Astrocyte (in vitro differentiated cells and primary cell): ENCODE measurements around the gene CLEC18C. TPM values are rescaled to one million over a fixed set of nuclear protein-coding genes. Genes with fewer than 3 reads are reported as not detected.
"Not testable (repeated sequence)": the region's sequence is repeated elsewhere in the genome, so short reads cannot be mapped to it uniquely, and the experiment has no call there.

Experiments
- DNase-seq: peaks from one replicate; pipeline ENCODE4 v3.0.0-alpha.2; 2010; ENCODE audit warnings: low read depth
- FAIRE-seq: peaks from 2 replicates; lab custom pipeline; 2011; peaks lifted over from hg19 to GRCh38; lab: Jason Lieb, UNC
- H2AFZ ChIP-seq: 2 replicates; pipeline ENCODE4 v1.6.0; 2012; ENCODE audit warnings: low read depth, low read length, inconsistent platforms
- H3K27ac ChIP-seq: 2 replicates; pipeline ENCODE4 v1.5.1; 2011; ENCODE audit warnings: low read depth, low read length, inconsistent platforms
- H3K27me3 ChIP-seq: 2 replicates; pipeline ENCODE4 v1.6.0; 2011; ENCODE audit warnings: low read length, inconsistent platforms; ENCODE audit not compliant: insufficient read depth
- H3K36me3 ChIP-seq: 2 replicates; pipeline ENCODE4 v1.5.1; 2011; ENCODE audit warnings: low read length, inconsistent platforms; ENCODE audit not compliant: insufficient read depth
- H3K4me1 ChIP-seq: 2 replicates; pipeline ENCODE4 v1.5.1; 2011; ENCODE audit warnings: low read length, inconsistent platforms; ENCODE audit not compliant: insufficient read depth
- H3K4me2 ChIP-seq: 2 replicates; pipeline ENCODE4 v1.6.0; 2012; ENCODE audit warnings: low read length, inconsistent platforms
- H3K4me3 ChIP-seq: 2 replicates; pipeline ENCODE4 v1.5.1; 2011; ENCODE audit warnings: low read depth, mild to moderate bottlenecking, low read length, inconsistent platforms; ENCODE audit not compliant: insufficient read depth
- H3K79me2 ChIP-seq: 2 replicates; pipeline ENCODE4 v1.6.0; 2012; ENCODE audit warnings: mild to moderate bottlenecking, low read length, inconsistent platforms; ENCODE audit not compliant: insufficient read depth
- H3K9ac ChIP-seq: 2 replicates; pipeline ENCODE4 v1.6.0; 2012; ENCODE audit warnings: mild to moderate bottlenecking, low read length, inconsistent platforms
- H3K9me3 ChIP-seq: 2 replicates; pipeline ENCODE4 v1.5.1; 2012; ENCODE audit warnings: low read depth, mild to moderate bottlenecking, low read length, inconsistent platforms; ENCODE audit not compliant: insufficient read depth
- H4K20me1 ChIP-seq: 2 replicates; pipeline ENCODE4 v1.6.0; 2012; ENCODE audit warnings: low read length, inconsistent platforms; ENCODE audit not compliant: insufficient read depth
- H3K27ac Mint-ChIP-seq: one replicate; pipeline ENCODE4 v1.8.0; 2021; ENCODE audit warnings: mild to moderate bottlenecking, mixed read lengths; ENCODE audit not compliant: unreplicated experiment
- H3K27me3 Mint-ChIP-seq: one replicate; pipeline ENCODE4 v1.8.0; 2021; ENCODE audit warnings: low read depth, mixed read lengths; ENCODE audit not compliant: unreplicated experiment
- H3K36me3 Mint-ChIP-seq: one replicate; pipeline ENCODE4 v1.8.0; 2021; ENCODE audit warnings: low read depth, mixed read lengths; ENCODE audit not compliant: unreplicated experiment
- H3K4me1 Mint-ChIP-seq: one replicate; pipeline ENCODE4 v1.8.0; 2021; ENCODE audit warnings: low read depth, mixed read lengths; ENCODE audit not compliant: unreplicated experiment
- H3K4me3 Mint-ChIP-seq: one replicate; pipeline ENCODE4 v1.8.0; 2021; ENCODE audit warnings: mild to moderate bottlenecking, moderate library complexity, mixed read lengths; ENCODE audit not compliant: unreplicated experiment
- H3K9me3 Mint-ChIP-seq: one replicate; pipeline ENCODE4 v1.8.0; 2021; ENCODE audit warnings: mild to moderate bottlenecking, mixed read lengths; ENCODE audit not compliant: unreplicated experiment
- CTCF ChIP-seq: IDR thresholded peaks from 2 replicates; pipeline ENCODE4 v1.5.1; 2011; ENCODE audit warnings: low read depth, mild to moderate bottlenecking, inconsistent platforms, low read length, moderate library complexity; ENCODE audit not compliant: insufficient read depth
- EZH2 ChIP-seq: IDR thresholded peaks from 2 replicates; pipeline ENCODE4 v1.6.1; 2012; ENCODE audit warnings: mild to moderate bottlenecking, low read length, inconsistent platforms; ENCODE audit not compliant: insufficient read depth
- total RNA-seq: library from RNA; stranded (reverse); gene quantifications from 2 replicates; pipeline ENCODE4 v1.2.1, GENCODE V29; 2021

The CLEC18C gene
- total RNA-seq, 1 donor from 2014 or later = 1.4 TPM

GRCh38 chr16:70151391-70151790 is 22.2 kb upstream of the CLEC18C start:
- H3K4me1 Mint-ChIP-seq = no peaks in the 10 kb centered on the region
- H3K27me3 Mint-ChIP-seq = no peaks in the 10 kb centered on the region
- Histone ChIP-seq H3K27me3 (no peaks in the 10 kb centered on the region), H3K9me3 (no peaks in the 10 kb centered on the region), H3K27ac (no peak overlapping the region), H3K9ac (no peak overlapping the region), H3K4me2 (no peak overlapping the region), H3K4me3 (no peak overlapping the region), H3K4me1 (no peaks in the 10 kb centered on the region), H3K36me3 (peaks cover 15% of the 10 kb centered on the region), H2AFZ (no peak overlapping the region), H4K20me1 (no peaks in the 10 kb centered on the region), H3K79me2 (no peaks in the 10 kb centered on the region)
- DNase-seq (no peak), FAIRE-seq (no peak)
- H3K27ac Mint-ChIP-seq = no peak overlapping the region
- H3K9me3 Mint-ChIP-seq = no peaks in the 10 kb centered on the region
- no peak overlapping the region for H3K4me3 Mint-ChIP-seq
- peaks cover 25% of the 10 kb centered on the region for H3K36me3 Mint-ChIP-seq
- TF ChIP-seq CTCF = no peak
- TF ChIP-seq EZH2 = no peak

GRCh38 chr16:70151941-70152509 is 21.6 kb upstream of the CLEC18C start:
- Histone ChIP-seq H2AFZ (no peak overlapping the region), H3K4me3 (no peak overlapping the region), H4K20me1 (no peaks in the 10 kb centered on the region), H3K9ac (no peak overlapping the region), H3K79me2 (no peaks in the 10 kb centered on the region), H3K9me3 (no peaks in the 10 kb centered on the region), H3K36me3 (peaks cover 15% of the 10 kb centered on the region), H3K27ac (no peak overlapping the region), H3K4me2 (no peak overlapping the region), H3K27me3 (no peaks in the 10 kb centered on the region), H3K4me1 (no peaks in the 10 kb centered on the region)
- Mint-ChIP-seq H3K27me3 (no peaks in the 10 kb centered on the region), H3K4me1 (no peaks in the 10 kb centered on the region), H3K4me3 (no peak overlapping the region), H3K27ac (no peak overlapping the region), H3K9me3 (no peaks in the 10 kb centered on the region), H3K36me3 (peaks cover 32% of the 10 kb centered on the region)
- DNase-seq (no peak), FAIRE-seq (no peak)
- no peak for TF ChIP-seq CTCF
- no peak for TF ChIP-seq EZH2

- H3K36me3 ChIP-seq = peaks cover 21% of the 10 kb centered on the region
- no peaks in the 10 kb centered on the region for H4K20me1 ChIP-seq
- TF ChIP-seq CTCF = no peak
- TF ChIP-seq EZH2 = no peak
- H3K4me1 Mint-ChIP-seq = no peaks in the 10 kb centered on the region
- FAIRE-seq (no peak), DNase-seq (no peak)
- H3K27me3 Mint-ChIP-seq = no peaks in the 10 kb centered on the region
- H3K9me3 Mint-ChIP-seq = no peaks in the 10 kb centered on the region
- no peak overlapping the region for H3K4me3 ChIP-seq
- no peaks in the 10 kb centered on the region for H3K4me1 ChIP-seq
- H3K9me3 ChIP-seq = no peaks in the 10 kb centered on the region
- no peak overlapping the region for H2AFZ ChIP-seq
- H3K4me3 Mint-ChIP-seq = no peak overlapping the region
- H3K9ac ChIP-seq = no peak overlapping the region
- H3K27ac ChIP-seq = no peak overlapping the region
- no peak overlapping the region for H3K27ac Mint-ChIP-seq
- peaks cover 38% of the 10 kb centered on the region for H3K36me3 Mint-ChIP-seq
- no peak overlapping the region for H3K4me2 ChIP-seq
- no peaks in the 10 kb centered on the region for H3K27me3 ChIP-seq
- no peaks in the 10 kb centered on the region for H3K79me2 ChIP-seq
These were observed 20.8 kb upstream of the CLEC18C start for GRCh38 chr16:70152578-70153302.

- not testable (repeated sequence) for H3K27ac ChIP-seq, H3K9me3 ChIP-seq, H3K27ac Mint-ChIP-seq, H3K79me2 ChIP-seq, H3K27me3 Mint-ChIP-seq, FAIRE-seq, H3K9me3 Mint-ChIP-seq, H4K20me1 ChIP-seq, H3K4me3 Mint-ChIP-seq, H3K9ac ChIP-seq, DNase-seq, H3K4me1 ChIP-seq, H2AFZ ChIP-seq, H3K27me3 ChIP-seq, H3K4me3 ChIP-seq, H3K4me1 Mint-ChIP-seq, H3K4me2 ChIP-seq
- H3K36me3 ChIP-seq = peaks cover 24% of the 10 kb centered on the region
- H3K36me3 Mint-ChIP-seq = peaks cover 30% of the 10 kb centered on the region
These were observed 18.9 kb upstream of the CLEC18C start for GRCh38 chr16:70154736-70155135.
